H1 (cell line): ENCODE measurements around the gene PRMT5.

Source experiments
- CHD1 ChIP-seq: IDR thresholded peaks from 2 replicates; pipeline ENCODE4 v1.6.1; 2012; ENCODE audit warnings: low read depth, low read length, improper control_type of control experiment
- CTCF ChIP-seq, 3 experiments: IDR thresholded peaks; 1 replicate in 2 of 3; 2 replicates in 1 of 3; pipeline versions ENCODE4 v1.5.1 to v1.6.1; 2011; ENCODE audit warnings: low read length in 3 of 3, mild to moderate bottlenecking in 3 of 3, inconsistent platforms in 2 of 3, low read depth in 1 of 3, moderate library complexity in 1 of 3; ENCODE audit not compliant: insufficient read depth in 1 of 3; ENCODE audit errors: control extremely low read depth in 1 of 3
- EZH2 ChIP-seq: fragments of 200-600 bp; sonication (generic); IDR thresholded peaks from 2 replicates; pipeline ENCODE4 v1.7.1; 2012; ENCODE audit warnings: low read depth, mild to moderate bottlenecking, moderate library complexity, low read length, inconsistent platforms; ENCODE audit not compliant: severe bottlenecking
- JUND ChIP-seq: IDR thresholded peaks from 2 replicates; pipeline ENCODE4 v1.6.1; 2011; ENCODE audit warnings: mild to moderate bottlenecking, improper control_type of control experiment, low read length
- NANOG ChIP-seq: IDR thresholded peaks from 2 replicates; pipeline ENCODE4 v1.6.1; 2011; ENCODE audit warnings: low read length, low read depth, mild to moderate bottlenecking, inconsistent platforms; ENCODE audit not compliant: insufficient read depth, poor library complexity, severe bottlenecking
- POLR2A ChIP-seq, 2 experiments: IDR thresholded peaks; 1 replicate in 1 of 2; 2 replicates in 1 of 2; pipeline ENCODE4 v1.6.1; 2011; ENCODE audit warnings: low read depth in 2 of 2, low read length in 2 of 2, mild to moderate bottlenecking in 2 of 2; ENCODE audit errors: control extremely low read depth in 1 of 2
- RAD21 ChIP-seq, 2 experiments: IDR thresholded peaks in 1 of 2; conservative IDR thresholded peaks in 1 of 2; 2 replicates each; pipeline ENCODE4 v1.6.1; 2011; ENCODE audit warnings: low read depth in 2 of 2, low read length in 2 of 2, improper control_type of control experiment in 1 of 2, inconsistent platforms in 1 of 2, mild to moderate bottlenecking in 1 of 2, moderate library complexity in 1 of 2

- no peak for TF ChIP-seq CHD1
- no peak for TF ChIP-seq RAD21 (IDR thresholded peaks at IDR 0.05 in 1 of 2, conservative IDR thresholded peaks at IDR 0.05 in 1 of 2; ENCODE audit: low read depth in 2 of 2, low read length in 2 of 2)
- no peak for TF ChIP-seq EZH2
- TF ChIP-seq CTCF (IDR thresholded peaks at IDR 0.05; ENCODE audit: control extremely low read depth in 1 of 3, insufficient read depth in 1 of 3, low read depth in 1 of 3, low read length in 3 of 3): no peak
- no peak for TF ChIP-seq POLR2A (IDR thresholded peaks at IDR 0.05; ENCODE audit: control extremely low read depth in 1 of 2, low read depth in 2 of 2, low read length in 2 of 2)
- TF ChIP-seq NANOG: no peak
- TF ChIP-seq JUND: no peak
Observed at GRCh38 chr14:22971152-22971551, 42.0 kb upstream of the PRMT5 start.
